ENCODE data around the gene FXYD2.

GRCh38 chr11:117838901-117839300, 14.4 kb upstream of the FXYD2 start:
- TF ChIP-seq CTCF (IDR thresholded peaks at IDR 0.05) (no peak), POLR2AphosphoS5 (IDR thresholded peaks at IDR 0.05) (no peak), EP300 (IDR thresholded peaks at IDR 0.05) (no peak)
